HepG2 (cell line): ENCODE data around the gene CACNA1C. TPM values are rescaled to one million over a fixed set of nuclear protein-coding genes. Genes with fewer than 3 reads are reported as not detected.

Experiments used
- ATAC-seq: fragments of 200-7000 bp; cut with Tn5 transposase; 3 replicates; pipeline ENCODE4 v1.9.1; 2020; ENCODE audit warnings: mild to moderate bottlenecking, moderate library complexity
- BruUV-seq: library from RNA; stranded (reverse); fragments of 400-500 nt; replicated peaks from 2 replicates; lab custom pipeline; 2021; lab: Mats Ljungman, UMichigan
- CTCF ChIA-PET: fragments of 300-600 bp; formaldehyde crosslinking; extraction: SDS; loops from one replicate; lab custom pipeline; 2021; ENCODE audit warnings: low total read pairs, inconsistent platforms, low intra/inter-chr PET ratio; lab: Yijun Ruan, JAX
- POLR2A ChIA-PET: fragments of 350-600 bp; sonication (Branson Sonifier 250); formaldehyde crosslinking; loops from one replicate; lab custom pipeline; 2020; ENCODE audit warnings: antibody characterized with exemption, inconsistent platforms; lab: Yijun Ruan, JAX
- DNase-seq: peaks from one replicate; pipeline ENCODE4 v3.0.0-alpha.2; 2015; ENCODE audit warnings: low spot score
- FAIRE-seq: peaks from 3 replicates; lab custom pipeline; 2011; peaks lifted over from hg19 to GRCh38; lab: Jason Lieb, UNC
- H2AFZ ChIP-seq: one replicate; pipeline ENCODE4 v1.6.1; 2011; ENCODE audit warnings: low read length, inconsistent platforms
- H3K27ac ChIP-seq: fragments of 300-600 bp; 3 replicates; pipeline ENCODE4 v1.8.0; 2011; ENCODE audit warnings: mixed run types, mild to moderate bottlenecking, mixed read lengths, low read length, inconsistent platforms; ENCODE audit not compliant: insufficient read depth; ENCODE audit errors: extremely low read length
- H3K27me3 ChIP-seq, 2 experiments: fragments of 200-600 bp in 1 of 2; 2 replicates in 1 of 2; 3 replicates in 1 of 2; pipeline versions ENCODE4 v1.6.0 to v1.8.0; 2011; ENCODE audit warnings: low read length in 2 of 2, mild to moderate bottlenecking in 2 of 2, moderate library complexity in 2 of 2, inconsistent platforms in 1 of 2; ENCODE audit not compliant: insufficient read depth in 2 of 2, control insufficient read depth in 1 of 2
- H3K36me3 ChIP-seq, 2 experiments: fragments of 200-600 bp in 1 of 2; replicated peaks in 1 of 2; 2 replicates in 1 of 2; 3 replicates in 1 of 2; pipeline versions ENCODE4 v1.5.1 to v1.8.0; 2011; ENCODE audit warnings: low read length in 2 of 2, inconsistent platforms in 1 of 2; ENCODE audit not compliant: insufficient read depth in 2 of 2, control insufficient read depth in 1 of 2
- H3K4me1 ChIP-seq: 2 replicates; pipeline ENCODE4 v1.5.1; 2012; ENCODE audit warnings: low read length, inconsistent platforms; ENCODE audit not compliant: insufficient read depth
- H3K4me2 ChIP-seq: 2 replicates; pipeline ENCODE4 v1.6.0; 2011; ENCODE audit warnings: low read depth, low read length, inconsistent platforms
- H3K4me3 ChIP-seq, 3 experiments: fragments of 200-600 bp in 1 of 3; sonication (generic), shearing (Covaris generic) in 1 of 3; replicated peaks in 1 of 3; 2 replicates each; pipeline ENCODE4 v1.5.1; 2011 to 2016; ENCODE audit warnings: low read length in 3 of 3, inconsistent platforms in 2 of 3, low read depth in 2 of 3, mild to moderate bottlenecking in 2 of 3, control low read depth in 1 of 3, mixed read lengths in 1 of 3; ENCODE audit not compliant: insufficient read depth in 1 of 3
- H3K79me2 ChIP-seq: one replicate; pipeline ENCODE4 v1.6.1; 2011; ENCODE audit warnings: low read length, inconsistent platforms; ENCODE audit not compliant: insufficient read depth
- H3K9ac ChIP-seq: 2 replicates; pipeline ENCODE4 v1.6.0; 2011; ENCODE audit warnings: mild to moderate bottlenecking, low read depth, low read length, inconsistent platforms; ENCODE audit not compliant: insufficient read depth
- H3K9me3 ChIP-seq: 2 replicates; pipeline ENCODE4 v1.5.1; 2012; ENCODE audit warnings: mild to moderate bottlenecking, low read length
- H4K20me1 ChIP-seq: 2 replicates; pipeline ENCODE4 v1.6.0; 2011; ENCODE audit warnings: inconsistent platforms, mild to moderate bottlenecking, low read length, moderate library complexity; ENCODE audit not compliant: insufficient read depth
- HOXA3 ChIP-seq: sonication (generic); formaldehyde crosslinking; IDR thresholded peaks from 2 replicates; pipeline ENCODE4 v1.5.0; 2020; ENCODE audit warnings: missing genetic modification reagents
- KDM6A ChIP-seq: IDR thresholded peaks from 2 replicates; pipeline ENCODE4 v1.6.1; 2016; ENCODE audit warnings: low read depth
- MED1 ChIP-seq: sonication (generic); formaldehyde crosslinking; IDR thresholded peaks from 2 replicates; pipeline ENCODE4 v1.4.0; 2020; ENCODE audit warnings: missing genetic modification reagents
- REPIN1 ChIP-seq: sonication (generic); formaldehyde crosslinking; IDR thresholded peaks from 2 replicates; pipeline ENCODE4 v1.8.0; 2022; ENCODE audit warnings: missing genetic modification reagents, low read depth, mild to moderate bottlenecking, borderline replicate concordance
- ZNF577 ChIP-seq: sonication (generic); formaldehyde crosslinking; IDR thresholded peaks from 2 replicates; pipeline ENCODE4 v1.4.0; 2020; ENCODE audit warnings: mild to moderate bottlenecking, low read depth, missing genetic modification reagents, borderline replicate concordance
- WGBS: methylation state at CpG from one replicate; pipeline ENCODE4 v1.1.6; 2017; ENCODE audit warnings: low lambda C conversion rate; 5-methylcytosine and 5-hydroxymethylcytosine counted together
- in situ Hi-C: cut with HindIII; loops from 2 replicates; pipeline ENCODE4 v1.10.0; 2017; ENCODE audit warnings: low pct_unique_long_range_greater_than_20kb; ENCODE audit not compliant: extremely low pct_ligation_motif_present
- intact Hi-C: fragments of 100-400 bp; cut with micrococcal nuclease; formaldehyde crosslinking; loops from one replicate; pipeline ENCODE4 v1.10.0; 2022; ENCODE audit not compliant: unreplicated experiment
- polyA plus RNA-seq, 8 experiments: library from polyadenylated mRNA; depleted of rRNA in 3 of 8; stranded (reverse) in 7 of 8; unstranded in 1 of 8; fragments of >200 nt; fragmentation: Illumina TruSeq in 4 of 8; extraction: Trizol in 4 of 8; gene quantifications; 2 replicates each; pipeline versions ENCODE4 v1.2.1 to v1.2.3, GENCODE V29; 2011 to 2016; ENCODE audit warnings: low read depth in 4 of 8, missing spikeins in 1 of 8, mixed read lengths in 1 of 8; ENCODE audit not compliant: insufficient read depth in 1 of 8
- total RNA-seq, 5 experiments: library from RNA; depleted of rRNA; stranded (reverse); fragments of >200 nt; fragmentation: Illumina TruSeq; extraction: Trizol; gene quantifications; 2 replicates each; pipeline ENCODE4 v1.2.3, GENCODE V29; 2016; ENCODE audit warnings: low read depth in 1 of 5
- TF ChIP-seq, protein P1 (sequence below), 2 experiments: sonication (generic) in 1 of 2; formaldehyde crosslinking in 1 of 2; IDR thresholded peaks; 2 replicates each; pipeline versions ENCODE4 v1.5.1 to v1.6.1; 2011 to 2020; ENCODE audit warnings: borderline replicate concordance in 1 of 2, low read depth in 1 of 2, low read length in 1 of 2, mild to moderate bottlenecking in 1 of 2, missing genetic modification reagents in 1 of 2, moderate library complexity in 1 of 2
- TF ChIP-seq, protein P2 (sequence below): sonication (generic); formaldehyde crosslinking; IDR thresholded peaks from 2 replicates; pipeline ENCODE4 v1.5.0; 2020; ENCODE audit warnings: mild to moderate bottlenecking, missing genetic modification reagents

Gene CACNA1C
- total and polyA plus RNA-seq, 2 of the 13 experiments (the other 11 are each of a cell fraction or from before 2014, with no cell fraction given): not detected

DNA sequence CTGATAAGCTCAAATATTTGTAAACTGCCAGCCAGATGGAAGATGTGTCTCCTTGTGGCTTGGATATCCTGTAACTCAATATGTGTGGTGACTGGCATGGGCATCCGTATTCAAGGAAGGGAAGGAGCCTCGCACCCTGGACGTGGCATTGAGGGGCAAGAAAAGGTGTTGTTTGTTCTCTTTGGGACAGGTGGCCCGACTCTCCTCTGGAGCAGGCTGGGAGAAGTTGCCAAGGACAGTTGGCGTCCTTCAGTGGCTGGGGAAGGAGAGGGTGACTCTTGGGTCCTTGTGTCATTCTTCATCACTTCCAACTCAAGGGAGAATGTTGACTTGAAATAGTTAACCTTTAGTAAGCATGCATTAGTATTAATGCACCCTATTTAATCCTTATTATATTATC, 39.6 kb downstream of the CACNA1C start:
- CTCF ChIA-PET: no interaction called here
- H3K4me1 ChIP-seq: no peaks in the 10 kb centered on the region
- TF ChIP-seq, protein P1, sequence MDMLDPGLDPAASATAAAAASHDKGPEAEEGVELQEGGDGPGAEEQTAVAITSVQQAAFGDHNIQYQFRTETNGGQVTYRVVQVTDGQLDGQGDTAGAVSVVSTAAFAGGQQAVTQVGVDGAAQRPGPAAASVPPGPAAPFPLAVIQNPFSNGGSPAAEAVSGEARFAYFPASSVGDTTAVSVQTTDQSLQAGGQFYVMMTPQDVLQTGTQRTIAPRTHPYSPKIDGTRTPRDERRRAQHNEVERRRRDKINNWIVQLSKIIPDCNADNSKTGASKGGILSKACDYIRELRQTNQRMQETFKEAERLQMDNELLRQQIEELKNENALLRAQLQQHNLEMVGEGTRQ (IDR thresholded peaks at IDR 0.05; ENCODE audit: low read depth, low read length): no peak
- TF ChIP-seq, protein P1 (CRISPR knock-in tag; IDR thresholded peaks at IDR 0.05; ENCODE audit: borderline replicate concordance): no peak
- TF ChIP-seq MED1 (CRISPR knock-in tag) (no peak), KDM6A (CRISPR knock-in tag) (no peak), ZNF577 (CRISPR knock-in tag) (no peak), REPIN1 (CRISPR knock-in tag) (no peak), HOXA3 (CRISPR knock-in tag) (no peak)
- TF ChIP-seq, protein P2, sequence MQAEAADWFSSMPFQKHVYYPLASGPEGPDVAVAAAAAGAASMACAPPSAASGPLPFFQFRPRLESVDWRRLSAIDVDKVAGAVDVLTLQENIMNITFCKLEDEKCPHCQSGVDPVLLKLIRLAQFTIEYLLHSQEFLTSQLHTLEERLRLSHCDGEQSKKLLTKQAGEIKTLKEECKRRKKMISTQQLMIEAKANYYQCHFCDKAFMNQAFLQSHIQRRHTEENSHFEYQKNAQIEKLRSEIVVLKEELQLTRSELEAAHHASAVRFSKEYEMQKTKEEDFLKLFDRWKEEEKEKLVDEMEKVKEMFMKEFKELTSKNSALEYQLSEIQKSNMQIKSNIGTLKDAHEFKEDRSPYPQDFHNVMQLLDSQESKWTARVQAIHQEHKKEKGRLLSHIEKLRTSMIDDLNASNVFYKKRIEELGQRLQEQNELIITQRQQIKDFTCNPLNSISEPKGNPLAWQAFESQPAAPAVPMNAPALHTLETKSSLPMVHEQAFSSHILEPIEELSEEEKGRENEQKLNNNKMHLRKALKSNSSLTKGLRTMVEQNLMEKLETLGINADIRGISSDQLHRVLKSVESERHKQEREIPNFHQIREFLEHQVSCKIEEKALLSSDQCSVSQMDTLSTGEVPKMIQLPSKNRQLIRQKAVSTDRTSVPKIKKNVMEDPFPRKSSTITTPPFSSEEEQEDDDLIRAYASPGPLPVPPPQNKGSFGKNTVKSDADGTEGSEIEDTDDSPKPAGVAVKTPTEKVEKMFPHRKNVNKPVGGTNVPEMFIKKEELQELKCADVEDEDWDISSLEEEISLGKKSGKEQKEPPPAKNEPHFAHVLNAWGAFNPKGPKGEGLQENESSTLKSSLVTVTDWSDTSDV: no peak
- ATAC-seq (no peak), FAIRE-seq (no peak), DNase-seq (no peak)
- H2AFZ ChIP-seq: no peak overlapping the region
- no TSS peak for BruUV-seq
- no peaks in the 10 kb centered on the region for H3K9me3 ChIP-seq
- peaks cover 0 to 21% of the 10 kb centered on the region in 2 experiments; a peak in 3 of 5 replicates for H3K27me3 ChIP-seq
- H3K79me2 ChIP-seq: no peaks in the 10 kb centered on the region
- POLR2A ChIA-PET: no interaction called here
- 2% methylated on average over 5 of the region's 5 CpGs for WGBS
- in situ Hi-C loops (no loop called here), intact Hi-C loops (no loop called here)
- H3K27ac ChIP-seq: no peak overlapping the region
- H4K20me1 ChIP-seq: no peaks in the 10 kb centered on the region
- no peak overlapping the region for H3K9ac ChIP-seq
- no peak overlapping the region for H3K4me2 ChIP-seq
- H3K4me3 ChIP-seq: no peak overlapping the region
- H3K36me3 ChIP-seq: no peaks in the 10 kb centered on the region
